Medulla oblongata (tissue), 1 donor: ENCODE results near the gene THEM5.
"Not testable (repeated sequence)": the region's sequence is repeated elsewhere in the genome, so short reads cannot be mapped to it uniquely, and the experiment has no call there.

Experiments used
- DNase-seq: peaks from one replicate; pipeline ENCODE4 v3.0.0-alpha.2; 2015; ENCODE audit errors: extremely low spot score

THEM5 gene

GRCh38 chr1:151853411-151853943 is at the start of gene THEM5:
Gene THEM5, minus strand, starts transcription at chr1:151853712. Its CDS starts 147 bp downstream, at chr1:151853565.
- DNase-seq, result no peak

GRCh38 chr1:151902858-151903257 is 49.3 kb upstream of the THEM5 start:
- no peak for DNase-seq

GRCh38 chr1:151900804-151901203 is 47.3 kb upstream of the THEM5 start:
- DNase-seq, result not testable (repeated sequence)

GRCh38 chr1:151898519-151898991 is 45.0 kb upstream of the THEM5 start:
- DNase-seq, result no peak

- no peak for DNase-seq
Measured at GRCh38 chr1:151897991-151898431, 44.5 kb upstream of the THEM5 start.

GRCh38 chr1:151893176-151893924 is 39.8 kb upstream of the THEM5 start:
- DNase-seq, result no peak

- no peak for DNase-seq
Measured at GRCh38 chr1:151892190-151892589, 38.7 kb upstream of the THEM5 start.

- DNase-seq, result no peak
Measured at GRCh38 chr1:151891512-151891911, 38.0 kb upstream of the THEM5 start.

GRCh38 chr1:151888972-151889570 is 35.6 kb upstream of the THEM5 start:
- DNase-seq, result no peak

- DNase-seq, result no peak
Measured at GRCh38 chr1:151887028-151887427, 33.5 kb upstream of the THEM5 start.

- no peak for DNase-seq
Measured at GRCh38 chr1:151885479-151885878, 32.0 kb upstream of the THEM5 start.

GRCh38 chr1:151884879-151885278 is 31.4 kb upstream of the THEM5 start:
- not testable (repeated sequence) for DNase-seq

GRCh38 chr1:151884445-151884844 is 30.9 kb upstream of the THEM5 start:
- DNase-seq, result not testable (repeated sequence)

GRCh38 chr1:151883898-151884297 is 30.4 kb upstream of the THEM5 start:
- DNase-seq, result not testable (repeated sequence)

GRCh38 chr1:151882918-151883317 is 29.4 kb upstream of the THEM5 start:
- DNase-seq, result not testable (repeated sequence)

GRCh38 chr1:151882466-151882865 is 29.0 kb upstream of the THEM5 start:
- no peak for DNase-seq

GRCh38 chr1:151881479-151881878 is 28.0 kb upstream of the THEM5 start:
- peak; percentile 68 for DNase-seq

- DNase-seq, result no peak
Measured at GRCh38 chr1:151875419-151876097, 22.0 kb upstream of the THEM5 start.

GRCh38 chr1:151872776-151873175 is 19.3 kb upstream of the THEM5 start:
- DNase-seq, result not testable (repeated sequence)

- peak; percentile 6 for DNase-seq
Measured at GRCh38 chr1:151871284-151872030, 17.9 kb upstream of the THEM5 start.

- peak; percentile 21 for DNase-seq
Measured at GRCh38 chr1:151868486-151868885, 15.0 kb upstream of the THEM5 start.
